ENCODE measurements around the gene EFCAB6. TPM values are rescaled to one million over a fixed set of nuclear protein-coding genes. Genes with fewer than 3 reads are reported as not detected.
A peak's percentile ranks its signal among the peaks of the same experiment; 100 is the strongest.

Gene EFCAB6
- total RNA-seq, 1 experiment from 2014 or later, result not detected

GRCh38 chr22:43854786-43855271, 42.7 kb upstream of the EFCAB6 start:
- Histone ChIP-seq H3K9me3 (no peaks in the 10 kb centered on the region), H3K27me3 (replicated peaks; ENCODE audit: control insufficient read depth, insufficient read depth, low read length) (no peaks in the 10 kb centered on the region), H3K4me3 (ENCODE audit: low read depth, low read length) (no peak overlapping the region), H3K36me3 (ENCODE audit: control insufficient read depth, insufficient read depth, low read length) (no peaks in the 10 kb centered on the region), H3K4me1 (no peaks in the 10 kb centered on the region)
- TF ChIP-seq CTCF (IDR thresholded peaks at IDR 0.05; ENCODE audit: insufficient read depth in 1 of 2, low read depth in 1 of 2, low read length in 1 of 2, severe bottlenecking in 1 of 2, unreplicated experiment in 1 of 2), result no peak
- Mint-ChIP-seq H3K4me3 (ENCODE audit: unreplicated experiment) (no peak overlapping the region), H3K36me3 (ENCODE audit: insufficient read depth, unreplicated experiment) (no peaks in the 10 kb centered on the region), H3K27ac (ENCODE audit: unreplicated experiment) (no peak overlapping the region), H3K27me3 (ENCODE audit: insufficient read depth, unreplicated experiment) (peaks cover 13% of the 10 kb centered on the region), H3K4me1 (ENCODE audit: low read depth, unreplicated experiment) (no peaks in the 10 kb centered on the region), H3K9me3 (ENCODE audit: unreplicated experiment) (peaks cover 11% of the 10 kb centered on the region)
- POLR2A ChIA-PET, result no interaction called here
- DNase-seq, result peak in 1 of 2 experiments; percentile 21
- intact Hi-C loops (cut with micrococcal nuclease; ENCODE audit: unreplicated experiment), result no loop called here
- no TSS peak for BruUV-seq (replicated peaks)
- CTCF ChIA-PET, result no interaction called here

GRCh38 chr22:43854121-43854785, 42.1 kb upstream of the EFCAB6 start:
- Histone ChIP-seq H3K4me3 (ENCODE audit: low read depth, low read length) (no peak overlapping the region), H3K27me3 (replicated peaks; ENCODE audit: control insufficient read depth, insufficient read depth, low read length) (no peaks in the 10 kb centered on the region), H3K9me3 (no peaks in the 10 kb centered on the region), H3K36me3 (ENCODE audit: control insufficient read depth, insufficient read depth, low read length) (no peaks in the 10 kb centered on the region), H3K4me1 (no peaks in the 10 kb centered on the region)
- Mint-ChIP-seq H3K4me1 (ENCODE audit: low read depth, unreplicated experiment) (no peaks in the 10 kb centered on the region), H3K36me3 (ENCODE audit: insufficient read depth, unreplicated experiment) (no peaks in the 10 kb centered on the region), H3K27me3 (ENCODE audit: insufficient read depth, unreplicated experiment) (peaks cover 17% of the 10 kb centered on the region), H3K9me3 (ENCODE audit: unreplicated experiment) (peaks cover 11% of the 10 kb centered on the region), H3K4me3 (ENCODE audit: unreplicated experiment) (no peak overlapping the region), H3K27ac (ENCODE audit: unreplicated experiment) (no peak overlapping the region)
- ChIA-PET CTCF (no interaction called here), POLR2A (no interaction called here)
- BruUV-seq (replicated peaks), result no TSS peak
- TF ChIP-seq CTCF (IDR thresholded peaks at IDR 0.05; ENCODE audit: insufficient read depth in 1 of 2, low read depth in 1 of 2, low read length in 1 of 2, severe bottlenecking in 1 of 2, unreplicated experiment in 1 of 2), result no peak
- peak in 1 of 2 experiments; percentile 12 for DNase-seq
- intact Hi-C loops (cut with micrococcal nuclease; ENCODE audit: unreplicated experiment), result no loop called here

- no peak overlapping the region for H3K4me3 Mint-ChIP-seq (ENCODE audit: unreplicated experiment)
- H3K9me3 Mint-ChIP-seq (ENCODE audit: unreplicated experiment), result peaks cover 11% of the 10 kb centered on the region
- H3K27me3 ChIP-seq (replicated peaks; ENCODE audit: control insufficient read depth, insufficient read depth, low read length), result no peaks in the 10 kb centered on the region
- no peaks in the 10 kb centered on the region for H3K4me1 ChIP-seq
- POLR2A ChIA-PET, result no interaction called here
- intact Hi-C loops (cut with micrococcal nuclease; ENCODE audit: unreplicated experiment), result no loop called here
- H3K4me3 ChIP-seq (ENCODE audit: low read depth, low read length), result no peak overlapping the region
- no peaks in the 10 kb centered on the region for H3K9me3 ChIP-seq
- TF ChIP-seq CTCF (IDR thresholded peaks at IDR 0.05; ENCODE audit: insufficient read depth in 1 of 2, low read depth in 1 of 2, low read length in 1 of 2, severe bottlenecking in 1 of 2, unreplicated experiment in 1 of 2), result no peak
- peak in 1 of 2 experiments; percentile 25 for DNase-seq
- CTCF ChIA-PET, result no interaction called here
- H3K27me3 Mint-ChIP-seq (ENCODE audit: insufficient read depth, unreplicated experiment), result peaks cover 17% of the 10 kb centered on the region
- no peaks in the 10 kb centered on the region for H3K36me3 Mint-ChIP-seq (ENCODE audit: insufficient read depth, unreplicated experiment)
- no peak overlapping the region for H3K27ac Mint-ChIP-seq (ENCODE audit: unreplicated experiment)
- no peaks in the 10 kb centered on the region for H3K4me1 Mint-ChIP-seq (ENCODE audit: low read depth, unreplicated experiment)
- no peaks in the 10 kb centered on the region for H3K36me3 ChIP-seq (ENCODE audit: control insufficient read depth, insufficient read depth, low read length)
- no TSS peak for BruUV-seq (replicated peaks)
These were observed 41.3 kb upstream of the EFCAB6 start for GRCh38 chr22:43853328-43853931.

Measured in Caco-2 (cell line).